Measurements from ENCODE around the gene NCAPD3.

The NCAPD3 gene

GRCh38 chr11:134142536-134142935, 81.2 kb downstream of the NCAPD3 start:
- no peaks in the 10 kb centered on the region for H3K36me3 ChIP-seq (ENCODE audit: insufficient read depth)

GRCh38 chr11:134140961-134141490, 82.7 kb downstream of the NCAPD3 start:
- no peak for TF ChIP-seq CTCF (conservative IDR thresholded peaks at IDR 0.05; ENCODE audit: low read depth, low read length)

More at GRCh38 chr11:134142536-134142935, 81.2 kb downstream of the NCAPD3 start:
- Histone ChIP-seq H3K4me3 (IDR thresholded peaks at IDR 0.05; ENCODE audit: insufficient read depth, low read depth, low read length) (no peak overlapping the region), H4K20me1 (ENCODE audit: insufficient read depth) (no peaks in the 10 kb centered on the region), H3K79me2 (ENCODE audit: insufficient read depth, low read depth) (no peaks in the 10 kb centered on the region), H3K27me3 (ENCODE audit: insufficient read depth, low read depth) (no peaks in the 10 kb centered on the region), H3K4me1 (ENCODE audit: low read depth, poor library complexity, severe bottlenecking) (no peaks in the 10 kb centered on the region), H3K27ac (no peak overlapping the region), H2AFZ (ENCODE audit: low read depth) (no peak overlapping the region), H3K4me2 (no peak overlapping the region), H3K9ac (no peak overlapping the region)
- TF ChIP-seq CTCF (conservative IDR thresholded peaks at IDR 0.05; ENCODE audit: low read depth, low read length), result no peak

GRCh38 chr11:134139873-134140331, 83.9 kb downstream of the NCAPD3 start:
- no peak overlapping the region for H3K4me3 ChIP-seq (IDR thresholded peaks at IDR 0.05; ENCODE audit: insufficient read depth, low read depth, low read length)
- H3K9ac ChIP-seq, result no peak overlapping the region
- H4K20me1 ChIP-seq (ENCODE audit: insufficient read depth), result no peaks in the 10 kb centered on the region
- no peak overlapping the region for H2AFZ ChIP-seq (ENCODE audit: low read depth)
- H3K4me1 ChIP-seq (ENCODE audit: low read depth, poor library complexity, severe bottlenecking), result no peaks in the 10 kb centered on the region
- peak; percentile 62 for TF ChIP-seq CTCF (conservative IDR thresholded peaks at IDR 0.05; ENCODE audit: low read depth, low read length)
- H3K27me3 ChIP-seq (ENCODE audit: insufficient read depth, low read depth), result no peaks in the 10 kb centered on the region
- no peak overlapping the region for H3K27ac ChIP-seq
- no peaks in the 10 kb centered on the region for H3K36me3 ChIP-seq (ENCODE audit: insufficient read depth)
- no peaks in the 10 kb centered on the region for H3K79me2 ChIP-seq (ENCODE audit: insufficient read depth, low read depth)
- H3K4me2 ChIP-seq, result no peak overlapping the region

More at GRCh38 chr11:134140961-134141490, 82.7 kb downstream of the NCAPD3 start:
- H3K27me3 ChIP-seq (ENCODE audit: insufficient read depth, low read depth), result no peaks in the 10 kb centered on the region
- no peaks in the 10 kb centered on the region for H3K4me1 ChIP-seq (ENCODE audit: low read depth, poor library complexity, severe bottlenecking)
- H3K4me2 ChIP-seq, result no peak overlapping the region
- no peaks in the 10 kb centered on the region for H3K79me2 ChIP-seq (ENCODE audit: insufficient read depth, low read depth)
- H3K4me3 ChIP-seq (IDR thresholded peaks at IDR 0.05; ENCODE audit: insufficient read depth, low read depth, low read length), result no peak overlapping the region
- H3K27ac ChIP-seq, result no peak overlapping the region
- no peak overlapping the region for H3K9ac ChIP-seq
- no peaks in the 10 kb centered on the region for H3K36me3 ChIP-seq (ENCODE audit: insufficient read depth)
- H2AFZ ChIP-seq (ENCODE audit: low read depth), result no peak overlapping the region
- no peaks in the 10 kb centered on the region for H4K20me1 ChIP-seq (ENCODE audit: insufficient read depth)

DNA sequence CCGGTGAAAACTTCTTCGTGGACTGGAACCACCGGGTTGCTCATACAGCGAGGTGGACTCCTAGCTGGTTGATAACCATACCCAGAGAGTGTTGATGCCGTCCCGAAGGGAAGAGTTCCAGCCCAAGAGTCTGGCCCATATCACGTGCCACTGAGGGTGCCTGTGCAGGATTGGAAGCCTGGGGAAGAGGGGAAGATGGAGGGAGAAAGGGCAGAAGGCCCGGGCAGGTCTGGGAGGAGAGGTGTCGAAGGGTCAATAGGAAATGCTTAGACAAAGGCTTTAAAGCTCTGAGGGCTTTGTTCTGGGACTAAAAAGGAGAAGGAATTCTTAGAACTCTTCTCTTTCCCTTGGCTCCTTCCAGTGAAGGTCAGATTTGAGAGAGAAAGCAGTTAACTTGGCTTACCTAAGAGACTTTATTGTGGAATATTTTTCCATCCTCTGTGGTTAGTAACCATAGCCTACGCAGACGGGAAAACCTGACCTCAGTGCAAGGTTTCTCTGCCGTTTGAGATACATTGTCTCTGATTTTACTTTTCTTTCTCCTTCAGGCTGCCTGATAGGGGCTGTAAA, 84.4 kb downstream of the NCAPD3 start:
- H3K4me2 ChIP-seq, result no peak overlapping the region
- H3K4me3 ChIP-seq (IDR thresholded peaks at IDR 0.05; ENCODE audit: insufficient read depth, low read depth, low read length), result no peak overlapping the region
- H3K27ac ChIP-seq, result no peak overlapping the region
- no peaks in the 10 kb centered on the region for H3K27me3 ChIP-seq (ENCODE audit: insufficient read depth, low read depth)
- TF ChIP-seq CTCF (conservative IDR thresholded peaks at IDR 0.05; ENCODE audit: low read depth, low read length), result no peak
- H2AFZ ChIP-seq (ENCODE audit: low read depth), result no peak overlapping the region
- H3K36me3 ChIP-seq (ENCODE audit: insufficient read depth), result no peaks in the 10 kb centered on the region
- no peaks in the 10 kb centered on the region for H4K20me1 ChIP-seq (ENCODE audit: insufficient read depth)
- H3K79me2 ChIP-seq (ENCODE audit: insufficient read depth, low read depth), result no peaks in the 10 kb centered on the region
- no peak overlapping the region for H3K9ac ChIP-seq
- H3K4me1 ChIP-seq (ENCODE audit: low read depth, poor library complexity, severe bottlenecking), result no peaks in the 10 kb centered on the region

Measured in KMS-11 (cell line).